ENCODE results near the gene STXBP5. TPM values are rescaled to one million over a fixed set of nuclear protein-coding genes. Genes with fewer than 3 reads are reported as not detected.

STXBP5 gene
- total RNA-seq, 3 donors from 2014 or later (not counting 1 experiment from before 2014, with no cell fraction given) = 22.9 to 43.9 (median 35.9) TPM

DNA sequence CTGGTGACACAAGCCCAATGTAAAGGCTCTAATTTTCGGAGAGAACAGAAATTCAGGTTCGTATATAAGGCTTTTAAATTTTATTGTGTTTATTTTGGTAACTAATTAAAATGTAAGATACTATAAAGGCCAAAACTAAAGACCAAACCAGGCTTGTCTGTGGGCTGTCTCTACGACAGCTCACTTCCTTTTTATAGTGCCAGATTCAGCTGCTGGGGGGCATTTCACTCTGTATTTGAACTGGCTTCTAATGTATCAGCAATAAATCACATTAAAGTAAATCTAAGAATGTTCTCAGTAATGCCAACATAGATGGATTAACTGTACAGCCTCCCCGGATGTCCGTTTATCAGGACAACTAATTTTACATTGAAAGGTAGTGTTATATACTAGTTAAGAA is 31.1 kb upstream of the STXBP5 start:
- no peaks in the 10 kb centered on the region for H3K36me3 ChIP-seq (ENCODE audit: control insufficient read depth, insufficient read depth, low read length)
- no peaks in the 10 kb centered on the region for H3K27me3 ChIP-seq (ENCODE audit: control insufficient read depth, insufficient read depth, low read length)
- no peak overlapping the region for H3K27ac ChIP-seq (ENCODE audit: low read length)
- H3K27me3 Mint-ChIP-seq (ENCODE audit: low read depth in 2 of 2) = peaks cover 0 to 2% of the 10 kb centered on the region in 2 donors
- no peaks in the 10 kb centered on the region for H3K4me1 Mint-ChIP-seq
- no peak for ATAC-seq
- H3K4me1 ChIP-seq (ENCODE audit: control insufficient read depth, insufficient read depth, low read length) = no peaks in the 10 kb centered on the region
- H3K9me3 Mint-ChIP-seq = no peaks in the 10 kb centered on the region
- no peak for DNase-seq
- intact Hi-C loops (cut with micrococcal nuclease) = no loop called here
- H3K4me3 ChIP-seq (ENCODE audit: low read length) = no peak overlapping the region
- H3K4me3 Mint-ChIP-seq = no peak overlapping the region
- no peak overlapping the region for H3K27ac Mint-ChIP-seq
- 85% methylated on average over 5 of the region's 5 CpGs for WGBS (ENCODE audit: insufficient coverage)
- no peaks in the 10 kb centered on the region for H3K9me3 ChIP-seq (ENCODE audit: control insufficient read depth, insufficient read depth, low read length)
- TF ChIP-seq, protein P1, sequence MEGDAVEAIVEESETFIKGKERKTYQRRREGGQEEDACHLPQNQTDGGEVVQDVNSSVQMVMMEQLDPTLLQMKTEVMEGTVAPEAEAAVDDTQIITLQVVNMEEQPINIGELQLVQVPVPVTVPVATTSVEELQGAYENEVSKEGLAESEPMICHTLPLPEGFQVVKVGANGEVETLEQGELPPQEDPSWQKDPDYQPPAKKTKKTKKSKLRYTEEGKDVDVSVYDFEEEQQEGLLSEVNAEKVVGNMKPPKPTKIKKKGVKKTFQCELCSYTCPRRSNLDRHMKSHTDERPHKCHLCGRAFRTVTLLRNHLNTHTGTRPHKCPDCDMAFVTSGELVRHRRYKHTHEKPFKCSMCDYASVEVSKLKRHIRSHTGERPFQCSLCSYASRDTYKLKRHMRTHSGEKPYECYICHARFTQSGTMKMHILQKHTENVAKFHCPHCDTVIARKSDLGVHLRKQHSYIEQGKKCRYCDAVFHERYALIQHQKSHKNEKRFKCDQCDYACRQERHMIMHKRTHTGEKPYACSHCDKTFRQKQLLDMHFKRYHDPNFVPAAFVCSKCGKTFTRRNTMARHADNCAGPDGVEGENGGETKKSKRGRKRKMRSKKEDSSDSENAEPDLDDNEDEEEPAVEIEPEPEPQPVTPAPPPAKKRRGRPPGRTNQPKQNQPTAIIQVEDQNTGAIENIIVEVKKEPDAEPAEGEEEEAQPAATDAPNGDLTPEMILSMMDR (IDR thresholded peaks at IDR 0.05) = no peak
- H3K36me3 Mint-ChIP-seq = no peaks in the 10 kb centered on the region

DNA sequence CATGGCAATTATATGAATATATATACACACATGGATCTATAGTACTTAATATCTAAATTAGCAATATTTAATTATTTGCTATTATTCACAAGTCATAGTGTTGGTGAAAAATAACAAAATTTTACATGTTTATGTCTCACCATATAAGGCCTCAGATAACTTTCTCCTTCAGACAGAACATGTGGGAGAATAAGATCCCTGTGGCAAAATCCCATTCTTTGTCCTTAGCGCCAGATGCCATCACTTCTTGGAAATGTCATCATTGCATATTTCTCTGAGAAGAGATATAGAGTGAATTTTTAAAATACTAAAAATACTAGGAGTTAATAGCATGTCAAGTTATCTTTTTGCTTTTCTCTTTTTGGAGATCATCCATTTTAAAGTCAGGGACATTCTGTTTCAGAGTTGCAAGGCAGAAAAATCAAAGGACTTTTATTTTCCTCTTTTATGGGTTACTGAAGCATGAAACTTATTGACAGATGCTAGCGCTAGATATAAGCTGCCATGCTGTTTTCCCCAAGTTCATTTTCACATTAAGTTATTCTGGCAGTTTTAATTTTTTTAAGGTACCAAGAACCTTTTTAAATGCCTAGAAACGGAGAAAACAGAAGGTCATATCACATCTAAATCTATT is 30.4 kb upstream of the STXBP5 start:
- WGBS (ENCODE audit: insufficient coverage) = 90% methylated on average over 1 of the region's 3 CpGs
- intact Hi-C loops (cut with micrococcal nuclease) = no loop called here

DNA sequence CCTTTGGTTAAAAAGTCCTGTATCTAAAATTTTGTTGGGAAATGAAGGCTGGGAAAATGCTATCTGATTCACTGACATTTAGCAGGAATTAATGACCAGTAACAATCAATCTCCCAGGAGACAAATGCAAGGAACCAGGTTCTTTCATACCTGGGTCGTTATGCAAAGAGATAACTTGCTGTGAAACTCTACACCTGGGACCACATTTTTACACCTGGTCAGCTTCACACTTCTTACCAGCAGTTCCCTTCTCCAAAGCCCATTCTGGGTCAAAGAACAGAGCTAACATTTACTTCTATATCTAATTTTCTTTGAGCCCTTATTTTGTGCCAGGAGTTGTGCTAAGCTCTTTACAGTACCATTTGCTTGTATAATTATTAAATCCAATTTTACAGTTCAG is 27.4 kb upstream of the STXBP5 start:
- Histone ChIP-seq H3K36me3 (ENCODE audit: control insufficient read depth, insufficient read depth, low read length) (no peaks in the 10 kb centered on the region), H3K4me1 (ENCODE audit: control insufficient read depth, insufficient read depth, low read length) (no peaks in the 10 kb centered on the region), H3K27me3 (ENCODE audit: control insufficient read depth, insufficient read depth, low read length) (no peaks in the 10 kb centered on the region), H3K27ac (ENCODE audit: low read length) (no peak overlapping the region), H3K4me3 (ENCODE audit: low read length) (no peak overlapping the region), H3K9me3 (ENCODE audit: control insufficient read depth, insufficient read depth, low read length) (no peaks in the 10 kb centered on the region)
- TF ChIP-seq, protein P1 (IDR thresholded peaks at IDR 0.05) = no peak
- H3K36me3 Mint-ChIP-seq = no peaks in the 10 kb centered on the region
- intact Hi-C loops (cut with micrococcal nuclease) = no loop called here
- no peak overlapping the region for H3K27ac Mint-ChIP-seq
- no peaks in the 10 kb centered on the region for H3K4me1 Mint-ChIP-seq
- ATAC-seq (no peak), DNase-seq (no peak)
- H3K27me3 Mint-ChIP-seq (ENCODE audit: low read depth in 2 of 2) = peaks cover 0 to 18% of the 10 kb centered on the region in 2 donors
- WGBS (ENCODE audit: insufficient coverage) = 65% methylated on average over 1 of the region's 1 CpG
- H3K4me3 Mint-ChIP-seq = no peak overlapping the region
- H3K9me3 Mint-ChIP-seq = no peaks in the 10 kb centered on the region

More for the DNA sequence above, 30.4 kb upstream of the STXBP5 start:
- no peaks in the 10 kb centered on the region for H3K4me1 ChIP-seq (ENCODE audit: control insufficient read depth, insufficient read depth, low read length)
- H3K9me3 ChIP-seq (ENCODE audit: control insufficient read depth, insufficient read depth, low read length) = no peaks in the 10 kb centered on the region
- Mint-ChIP-seq H3K36me3 (no peaks in the 10 kb centered on the region), H3K9me3 (no peaks in the 10 kb centered on the region), H3K4me1 (no peaks in the 10 kb centered on the region), H3K4me3 (no peak overlapping the region), H3K27me3 (ENCODE audit: low read depth in 2 of 2) (peaks cover 0 to 6% of the 10 kb centered on the region in 2 donors), H3K27ac (no peak overlapping the region)
- no peak for ATAC-seq
- no peak for DNase-seq
- no peaks in the 10 kb centered on the region for H3K36me3 ChIP-seq (ENCODE audit: control insufficient read depth, insufficient read depth, low read length)
- H3K4me3 ChIP-seq (ENCODE audit: low read length) = no peak overlapping the region
- no peaks in the 10 kb centered on the region for H3K27me3 ChIP-seq (ENCODE audit: control insufficient read depth, insufficient read depth, low read length)
- TF ChIP-seq, protein P1 (IDR thresholded peaks at IDR 0.05) = no peak
- H3K27ac ChIP-seq (ENCODE audit: low read length) = no peak overlapping the region

DNA sequence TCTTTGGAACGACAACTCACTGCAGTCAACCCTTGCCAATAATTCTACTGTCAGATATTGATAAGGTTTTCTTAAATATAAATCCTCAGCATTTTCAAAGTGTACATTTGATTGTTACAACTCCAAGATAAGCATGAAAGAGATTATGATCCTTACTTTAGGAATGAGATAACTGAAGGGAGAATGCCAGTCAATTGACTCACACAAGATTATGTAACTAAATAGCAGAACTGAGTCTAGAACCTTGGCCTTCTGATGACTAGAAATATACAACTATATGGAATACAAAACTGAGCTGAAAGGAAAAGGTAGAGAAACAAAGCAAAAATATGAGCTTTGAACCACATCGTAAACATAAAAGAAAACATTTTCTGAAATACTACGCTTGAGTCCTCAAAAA is 26.9 kb upstream of the STXBP5 start:
- ATAC-seq = no peak
- TF ChIP-seq, protein P1 (IDR thresholded peaks at IDR 0.05) = no peak
- 96% methylated on average over 2 of the region's 3 CpGs for WGBS (ENCODE audit: insufficient coverage)

More for the DNA sequence above, 26.9 kb upstream of the STXBP5 start:
- H3K4me3 ChIP-seq (ENCODE audit: low read length) = no peak overlapping the region
- no peak overlapping the region for H3K27ac ChIP-seq (ENCODE audit: low read length)
- Mint-ChIP-seq H3K27ac (no peak overlapping the region), H3K9me3 (no peaks in the 10 kb centered on the region), H3K4me1 (no peaks in the 10 kb centered on the region), H3K27me3 (ENCODE audit: low read depth in 2 of 2) (peaks cover 0 to 18% of the 10 kb centered on the region in 2 donors), H3K36me3 (no peaks in the 10 kb centered on the region), H3K4me3 (no peak overlapping the region)
- H3K9me3 ChIP-seq (ENCODE audit: control insufficient read depth, insufficient read depth, low read length) = no peaks in the 10 kb centered on the region
- no peaks in the 10 kb centered on the region for H3K36me3 ChIP-seq (ENCODE audit: control insufficient read depth, insufficient read depth, low read length)
- intact Hi-C loops (cut with micrococcal nuclease) = no loop called here
- no peaks in the 10 kb centered on the region for H3K4me1 ChIP-seq (ENCODE audit: control insufficient read depth, insufficient read depth, low read length)
- no peak for DNase-seq
- H3K27me3 ChIP-seq (ENCODE audit: control insufficient read depth, insufficient read depth, low read length) = no peaks in the 10 kb centered on the region
